Esophagus muscularis mucosa (tissue), 4 donors: ENCODE data around the gene PLPPR1.

Source experiments
- CTCF ChIP-seq, 3 experiments: fragments of 200-600 bp in 2 of 3; fragments of 450-650 bp in 1 of 3; sonication (generic) in 2 of 3; IDR thresholded peaks; one replicate each; pipeline ENCODE4 v1.5.1; 2017 to 2019; ENCODE audit warnings: antibody characterized with exemption in 3 of 3, mild to moderate bottlenecking in 2 of 3, moderate library complexity in 1 of 3
- EP300 ChIP-seq: sonication (generic); formaldehyde crosslinking; IDR thresholded peaks from one replicate; pipeline ENCODE4 v1.6.1; 2017; ENCODE audit warnings: antibody characterized with exemption
- POLR2AphosphoS5 ChIP-seq, 2 donors: sonication (generic); formaldehyde crosslinking; IDR thresholded peaks; one replicate each; pipeline ENCODE4 v1.6.1; 2017; ENCODE audit warnings: antibody characterized with exemption in 2 of 2

GRCh38 chr9:101097210-101097609 is 68.7 kb downstream of the PLPPR1 start:
- TF ChIP-seq CTCF (IDR thresholded peaks at IDR 0.05) (no peak), POLR2AphosphoS5 (IDR thresholded peaks at IDR 0.05) (no peak), EP300 (no peak)
